Stimulated activated CD4-positive, alpha-beta T cell treated with anti-CD3 and anti-CD28 coated beads, Interleukin-4, amount 100 ng/mL, for 24 hours (primary cell): Measurements from ENCODE around the gene DSCAML1.

Experiments
- DNase-seq: peaks from one replicate; pipeline ENCODE4 v3.0.0-alpha.2; 2020

DSCAML1 gene

DNA sequence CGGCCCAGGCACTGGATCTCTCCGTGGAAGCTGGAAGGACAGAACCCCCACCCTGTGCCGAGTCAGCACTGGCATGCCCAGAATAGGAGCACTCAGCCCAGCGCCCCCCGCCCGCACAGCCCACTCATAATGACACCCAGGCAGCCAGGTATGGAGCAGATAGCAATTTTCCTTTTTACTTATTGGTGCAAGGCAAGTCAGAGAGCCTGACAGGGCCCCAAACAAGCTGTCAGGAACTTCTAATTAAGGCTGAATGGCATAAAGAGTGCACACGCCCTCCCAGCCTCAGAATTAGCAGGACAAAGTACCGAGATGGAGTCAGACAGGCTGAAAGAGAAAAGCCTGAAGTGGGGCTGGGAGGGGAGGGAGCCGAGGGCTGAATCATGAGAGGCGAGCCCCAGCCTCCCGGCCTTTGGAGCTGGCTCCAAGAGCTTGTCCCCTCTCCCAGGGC is 76.9 kb downstream of the DSCAML1 start:
- no peak for DNase-seq

DNA sequence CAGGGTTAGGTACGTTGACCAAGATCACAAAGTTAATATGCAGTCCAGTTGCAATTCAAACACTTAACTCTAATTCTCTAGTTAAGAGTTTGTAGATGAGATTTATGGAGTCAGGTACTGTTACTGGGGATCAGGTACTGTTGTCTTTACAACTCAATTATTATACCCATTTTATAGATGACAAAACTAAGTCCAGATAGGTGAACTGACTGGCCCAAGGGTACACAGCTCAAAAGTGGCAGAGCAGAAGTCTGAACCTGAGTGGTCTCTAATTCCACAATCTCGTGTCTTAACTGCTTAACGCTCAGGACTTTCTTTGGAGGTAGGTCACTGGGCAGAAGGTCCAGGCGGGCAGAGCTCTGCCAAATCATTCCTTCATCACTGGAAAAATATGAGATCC is 77.5 kb downstream of the DSCAML1 start:
- no peak for DNase-seq

DNA sequence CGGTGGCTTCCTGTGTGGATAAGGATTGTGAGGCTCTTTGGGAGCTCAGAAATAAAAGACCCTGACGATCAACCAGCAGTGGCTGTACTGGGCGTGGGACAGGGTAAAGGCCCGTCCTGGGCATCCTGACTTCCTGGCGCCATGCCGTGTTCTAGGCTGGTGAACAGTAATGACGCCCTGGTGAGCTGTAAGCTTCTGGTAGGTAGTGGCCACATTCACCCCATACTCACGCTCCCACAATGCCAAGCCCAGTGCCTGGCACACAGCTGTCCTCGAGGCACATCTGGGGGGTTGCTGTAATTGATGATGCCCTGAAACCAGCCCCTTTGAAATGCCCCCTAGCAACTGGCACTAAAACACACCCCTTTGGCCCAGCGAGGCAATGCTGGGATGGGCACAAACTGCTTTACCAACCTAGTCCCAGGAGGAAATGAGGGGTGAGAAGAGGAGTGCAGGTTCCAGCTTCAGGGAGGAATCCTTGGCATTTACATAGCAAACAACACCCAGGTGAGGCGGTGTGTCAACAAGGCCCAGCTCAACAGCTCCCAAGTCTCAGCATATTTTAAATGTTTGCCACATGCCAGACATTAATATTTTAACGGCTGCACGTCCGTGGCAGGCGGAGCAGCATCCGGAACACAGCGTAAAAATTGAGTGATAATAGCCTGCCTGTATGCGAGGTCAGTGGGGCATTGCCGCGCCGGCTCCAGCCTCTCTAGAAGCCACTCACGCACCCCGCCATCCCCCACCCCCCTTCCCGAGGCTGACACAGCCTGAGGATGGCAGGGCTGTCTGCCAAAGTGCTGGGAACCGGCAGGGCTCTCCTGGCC is 79.3 kb downstream of the DSCAML1 start:
- DNase-seq = no peak

DNA sequence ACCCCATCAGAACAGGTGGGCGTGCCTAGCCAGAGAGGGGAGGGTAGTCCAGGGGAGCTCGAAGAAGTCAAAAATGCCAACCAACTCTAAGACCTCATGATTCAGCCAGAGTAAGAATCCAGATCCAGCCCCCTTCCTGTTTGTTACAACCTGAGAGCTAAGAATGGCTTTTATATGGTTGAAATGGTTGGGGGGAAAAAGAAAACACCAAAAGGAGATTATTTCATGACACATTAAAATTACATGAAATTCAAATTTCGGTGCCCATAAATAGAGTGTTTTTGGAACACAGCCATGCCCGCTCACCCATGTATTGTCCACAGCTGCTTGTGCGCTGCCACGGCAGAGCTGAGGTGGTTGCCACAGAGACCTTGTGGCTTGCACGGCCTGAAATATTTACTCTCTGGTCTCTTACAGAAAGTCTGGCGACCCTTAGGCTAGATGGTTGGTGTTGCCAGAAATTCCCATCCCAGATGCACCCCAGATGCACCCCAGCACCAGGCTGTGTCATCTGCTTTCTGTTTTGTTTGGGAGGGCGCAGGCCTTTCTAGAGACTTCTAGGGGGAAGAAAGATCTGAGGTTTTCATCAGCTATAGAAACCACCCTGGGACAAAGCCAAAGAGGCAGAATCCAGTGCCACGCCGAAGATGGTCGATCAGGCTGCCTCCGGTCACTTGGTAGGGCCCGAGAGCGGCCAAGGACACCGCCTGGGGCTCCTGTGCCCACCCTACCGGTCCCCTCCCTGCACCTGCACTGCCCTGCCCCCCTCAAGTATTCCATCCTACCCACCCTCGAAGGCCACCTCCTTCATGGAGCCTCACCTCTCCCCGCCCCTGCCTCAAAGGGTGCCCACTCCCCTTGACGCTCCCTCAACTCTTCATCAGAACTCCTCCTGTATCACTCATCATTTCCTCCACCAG is 80.2 kb downstream of the DSCAML1 start:
- DNase-seq = no peak

DNA sequence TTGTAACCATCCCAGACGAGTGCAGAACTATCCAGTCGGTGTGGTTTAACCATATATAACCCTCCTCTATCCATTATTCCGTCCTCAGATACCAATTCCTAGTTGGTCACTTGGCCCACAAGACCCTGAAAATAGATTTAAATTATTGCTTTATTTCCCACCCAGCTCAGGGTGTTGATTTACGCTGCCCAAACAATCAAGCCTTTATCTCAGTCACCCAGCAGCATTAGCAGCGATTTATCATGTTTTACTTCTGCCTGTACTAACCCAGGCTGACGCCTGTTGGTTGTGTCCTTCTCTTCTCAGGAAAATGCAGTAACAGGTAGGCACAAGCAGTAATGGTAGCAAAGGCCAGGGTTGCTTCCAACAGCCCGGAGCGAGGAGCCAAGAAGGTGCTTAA is 81.2 kb downstream of the DSCAML1 start:
- DNase-seq = no peak

DNA sequence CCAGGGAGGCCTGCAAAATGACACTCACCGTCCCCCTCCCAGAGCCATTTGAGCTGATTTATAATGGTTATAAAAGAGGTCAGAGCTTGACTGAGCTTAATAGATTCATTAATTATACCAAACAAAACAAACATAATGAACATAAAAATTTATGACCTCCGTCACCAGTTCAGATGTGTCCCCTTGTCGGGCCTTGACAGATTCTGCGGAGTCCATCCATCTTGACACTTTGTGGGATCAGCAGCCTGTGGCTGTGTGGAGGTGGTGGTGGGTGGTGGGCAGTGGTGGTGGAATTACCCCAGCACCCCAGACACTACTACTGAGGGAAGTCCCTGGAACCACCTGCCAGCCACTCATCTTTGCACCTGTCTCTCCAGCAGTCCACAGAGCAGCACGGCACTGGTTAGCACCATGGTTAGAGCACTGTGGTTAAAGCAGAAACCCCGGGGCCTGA is 83.5 kb downstream of the DSCAML1 start:
- DNase-seq = no peak

DNA sequence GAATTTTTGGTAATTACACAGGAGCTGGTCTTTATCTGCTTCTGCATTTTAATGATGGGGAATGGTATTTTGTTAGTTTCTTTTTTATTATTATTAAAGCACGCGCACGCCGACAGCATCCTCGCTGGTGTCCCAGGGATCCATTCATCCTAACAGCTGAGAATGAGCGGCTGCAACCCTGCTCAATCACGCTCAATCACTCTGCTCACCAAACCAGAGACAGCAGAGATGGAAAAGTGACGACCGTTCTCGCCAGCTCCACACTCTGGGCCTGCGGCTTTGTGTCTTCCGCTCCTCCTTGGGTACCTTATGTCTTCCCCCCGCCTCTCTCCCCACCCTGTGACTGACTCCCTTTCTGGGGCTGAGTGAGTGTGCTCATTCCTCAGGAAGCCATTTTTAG is 84.5 kb downstream of the DSCAML1 start:
- no peak for DNase-seq

DNA sequence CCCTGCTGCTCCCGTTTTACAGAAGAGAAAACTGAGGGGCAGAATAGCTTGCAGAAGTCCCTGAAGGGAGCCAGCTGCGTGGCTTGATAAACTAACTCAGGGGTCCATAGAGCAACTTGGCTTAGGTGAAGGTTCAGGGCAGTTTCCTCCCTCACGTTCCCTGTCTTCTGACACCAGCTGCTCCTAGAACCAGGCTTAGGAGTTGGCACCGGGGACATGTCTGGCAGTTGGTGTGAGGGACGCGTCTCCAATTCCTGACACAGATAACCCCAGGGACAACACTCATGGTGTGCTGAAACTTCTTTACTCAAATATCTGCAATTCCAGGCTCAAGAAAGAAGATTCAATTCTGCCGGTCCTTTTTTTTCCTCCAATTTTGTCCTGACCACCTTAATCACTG is 85.7 kb downstream of the DSCAML1 start:
- DNase-seq = no peak

DNA sequence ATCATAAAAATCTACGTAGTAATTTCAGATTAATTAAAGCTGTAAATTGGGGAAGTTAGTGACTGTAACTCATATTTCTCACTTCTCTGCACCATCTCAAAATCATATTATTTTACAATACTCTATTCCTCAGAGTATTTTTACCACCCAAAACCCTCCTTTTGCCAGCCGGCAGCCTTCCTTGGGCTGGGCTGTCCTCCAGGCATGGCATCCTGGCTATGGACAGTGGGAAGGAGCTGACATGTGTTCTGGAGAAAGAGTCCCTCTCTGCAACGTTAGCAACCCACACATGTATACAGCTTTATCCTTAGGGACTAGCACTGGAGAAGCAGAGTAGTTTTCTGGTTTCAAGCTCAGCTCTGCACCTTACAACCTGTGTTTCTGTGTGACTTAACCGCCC is 86.8 kb downstream of the DSCAML1 start:
- no peak for DNase-seq

DNA sequence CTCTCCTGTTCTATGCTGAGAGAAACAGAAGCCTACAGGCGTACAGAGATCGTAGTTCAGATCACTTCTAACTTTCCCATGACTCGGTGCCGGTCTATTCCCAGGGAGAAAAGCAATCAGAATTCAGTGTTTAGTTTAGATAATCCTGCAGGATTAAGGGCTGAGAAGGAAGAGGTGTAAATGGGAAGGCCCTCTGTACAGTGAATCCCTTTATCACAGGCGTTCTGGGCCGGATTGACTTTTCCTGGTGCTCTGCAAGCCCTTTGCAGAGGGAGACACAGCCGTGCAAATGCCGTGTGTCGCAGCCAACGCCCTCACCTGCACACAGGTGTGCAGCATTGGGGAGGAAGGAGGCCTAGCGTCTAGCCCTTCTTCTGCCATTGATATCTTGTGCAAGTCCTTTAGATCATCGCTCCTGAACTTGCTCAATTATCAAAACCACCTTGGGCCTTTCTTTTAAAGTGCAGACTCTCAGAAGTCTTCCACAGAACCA is 90.6 kb downstream of the DSCAML1 start:
- no peak for DNase-seq

DNA sequence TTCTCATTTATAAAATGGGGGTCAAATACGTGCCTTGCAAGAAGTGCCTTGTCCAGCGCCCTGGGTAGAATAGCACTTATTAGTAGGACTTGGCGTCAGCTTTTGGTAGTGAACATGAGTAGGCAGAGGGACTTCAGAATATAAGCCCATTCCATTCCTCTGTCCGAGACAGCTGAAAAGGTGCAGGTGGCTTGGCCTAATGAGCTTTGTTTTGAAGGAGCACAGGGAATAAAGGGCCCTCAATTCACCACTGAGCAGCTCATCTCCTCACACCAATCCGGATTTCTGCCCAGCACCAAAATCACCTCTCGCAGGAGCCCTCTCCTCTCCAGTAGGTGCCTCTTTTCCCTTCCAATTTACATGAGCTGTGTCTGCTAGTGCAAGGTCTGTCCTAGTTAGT is 91.2 kb downstream of the DSCAML1 start:
- DNase-seq = no peak

DNA sequence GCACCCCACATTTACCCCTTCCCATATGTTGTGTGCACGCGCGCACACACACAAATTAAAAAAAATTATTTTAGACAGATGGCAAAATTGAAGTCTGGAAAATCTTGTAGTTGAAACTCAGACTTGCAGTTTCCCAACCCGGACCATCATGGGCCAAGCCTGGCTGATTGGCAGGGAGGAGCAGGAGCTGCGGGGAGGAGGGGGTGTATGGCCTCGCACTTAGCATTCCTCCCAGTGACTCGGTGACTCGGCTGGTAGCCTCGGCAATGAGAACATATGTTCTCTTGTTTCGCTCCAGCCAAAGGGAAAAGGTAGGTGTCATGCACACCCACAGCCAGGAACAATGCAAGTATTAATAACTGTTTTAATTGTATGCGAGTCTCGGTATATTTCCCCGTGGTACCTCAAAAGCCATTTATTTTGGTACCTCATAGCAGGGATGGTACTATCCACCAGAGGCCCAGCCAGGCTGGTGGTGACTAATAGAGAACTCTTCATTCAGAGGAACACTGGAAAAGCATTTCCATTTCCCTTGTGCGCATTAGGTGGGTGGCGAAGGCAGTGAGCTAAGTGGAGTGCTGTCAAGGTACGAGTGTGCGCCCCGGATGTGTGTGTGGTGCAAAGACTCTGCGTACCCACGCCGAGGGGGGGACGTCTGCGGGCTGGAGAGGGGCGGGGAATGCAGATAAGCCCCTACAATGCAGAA is 92.5 kb downstream of the DSCAML1 start:
- no peak for DNase-seq

DNA sequence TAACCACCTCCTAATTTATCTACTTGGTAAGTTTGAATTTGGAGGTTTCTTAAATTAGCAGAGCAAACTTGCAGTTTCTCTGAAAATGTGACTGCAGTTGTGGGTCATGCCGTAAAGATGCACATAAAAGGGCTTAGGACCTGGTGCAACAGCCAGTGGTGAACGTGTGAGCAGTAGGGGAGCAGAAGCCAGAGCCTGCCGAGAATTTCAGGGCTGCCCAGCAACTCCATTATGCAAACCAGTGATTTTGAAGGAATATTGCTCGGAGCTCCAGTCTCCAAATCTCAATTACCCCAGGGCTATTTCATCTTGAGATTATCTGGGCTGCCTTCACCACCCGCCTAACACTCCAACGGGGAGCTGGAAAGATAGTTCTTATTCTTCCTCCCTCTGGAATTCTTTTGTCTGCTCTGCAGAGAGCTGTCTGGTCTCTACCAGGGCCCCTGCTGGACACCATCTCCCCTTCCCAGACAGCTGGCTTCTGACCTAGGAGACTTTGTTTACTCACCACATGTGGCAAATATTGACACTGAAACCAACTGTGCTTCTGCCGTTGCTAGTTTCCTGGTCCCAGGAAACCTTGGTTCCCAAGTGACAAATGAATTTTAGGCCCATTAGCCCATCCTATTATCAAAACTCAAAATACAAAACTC is 93.9 kb downstream of the DSCAML1 start:
- DNase-seq = no peak

DNA sequence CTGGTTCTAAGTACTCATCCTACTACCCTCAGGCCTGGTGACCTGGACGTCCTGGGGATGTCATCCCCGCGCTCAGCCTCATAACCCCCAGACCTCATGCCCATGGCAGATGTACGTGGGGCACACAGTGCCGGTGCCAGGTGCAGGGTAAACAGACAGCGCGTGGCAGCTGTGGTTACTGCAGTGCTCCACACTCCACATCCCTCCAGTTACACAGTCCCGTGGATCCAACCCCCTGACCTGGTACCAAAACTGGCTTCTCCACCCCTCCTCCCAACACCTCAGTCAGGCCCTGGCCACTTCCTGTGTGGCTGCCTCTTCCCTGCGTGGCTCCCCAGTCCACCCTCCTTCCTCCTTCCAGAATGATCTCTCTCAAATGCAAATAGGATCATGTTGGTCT is 95.2 kb downstream of the DSCAML1 start:
- no peak for DNase-seq

DNA sequence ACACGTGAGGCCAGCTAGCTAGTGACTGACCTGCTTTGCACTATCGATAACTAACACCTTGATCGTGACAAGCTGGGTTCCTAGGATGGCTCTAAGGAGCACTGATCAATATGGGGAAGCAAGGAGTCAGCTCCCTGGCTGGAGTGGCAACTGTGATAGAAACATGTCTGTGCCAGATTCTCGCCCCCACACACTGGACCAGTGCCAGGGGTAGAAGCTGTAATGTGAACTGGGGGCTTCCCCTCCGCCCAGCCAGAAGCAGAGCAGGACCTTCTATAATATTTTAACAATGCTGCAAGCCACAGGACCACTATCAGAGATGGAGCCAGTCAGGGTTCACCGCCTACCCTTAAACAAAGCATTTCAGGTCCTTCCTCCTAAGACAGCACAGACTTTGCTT is 96.5 kb downstream of the DSCAML1 start:
- DNase-seq = no peak

DNA sequence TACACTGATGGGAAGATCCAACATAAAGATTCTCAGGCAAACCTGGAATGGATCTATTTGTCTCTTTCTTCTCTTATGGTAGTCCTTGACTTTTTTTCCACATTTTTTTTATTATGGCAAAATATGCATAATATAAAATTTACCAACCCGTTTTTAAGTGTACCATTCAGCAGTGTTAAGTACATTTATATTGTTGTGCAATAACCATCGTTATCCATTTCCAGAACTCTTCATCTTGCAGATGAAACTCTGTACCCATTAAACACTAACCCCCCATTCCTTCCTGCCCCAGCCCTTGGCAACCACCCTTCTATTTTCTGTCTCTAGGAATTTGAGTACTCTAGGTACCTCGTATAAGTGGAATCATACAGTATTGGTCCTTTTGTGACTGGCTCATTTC is 99.7 kb downstream of the DSCAML1 start:
- DNase-seq = no peak

DNA sequence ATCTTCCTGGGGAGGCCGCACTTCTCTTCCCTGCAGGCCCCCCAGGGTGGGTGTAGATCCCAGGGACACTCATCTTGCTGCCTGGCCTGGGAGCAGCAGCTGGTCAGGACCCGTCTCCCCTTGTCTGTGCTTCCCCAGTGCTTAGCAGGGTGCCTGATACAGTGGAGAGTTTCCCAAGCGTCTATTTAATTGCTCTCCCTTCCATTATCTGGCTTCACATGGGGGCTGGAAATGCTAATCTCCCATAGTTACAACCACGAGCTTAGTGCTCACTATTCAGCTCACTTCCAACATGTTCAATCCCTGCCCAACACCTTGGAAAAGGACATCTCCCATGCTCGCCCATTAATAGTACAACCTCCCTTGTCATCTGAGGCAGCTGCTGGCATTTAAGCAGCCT is 100.5 kb downstream of the DSCAML1 start:
- no peak for DNase-seq

DNA sequence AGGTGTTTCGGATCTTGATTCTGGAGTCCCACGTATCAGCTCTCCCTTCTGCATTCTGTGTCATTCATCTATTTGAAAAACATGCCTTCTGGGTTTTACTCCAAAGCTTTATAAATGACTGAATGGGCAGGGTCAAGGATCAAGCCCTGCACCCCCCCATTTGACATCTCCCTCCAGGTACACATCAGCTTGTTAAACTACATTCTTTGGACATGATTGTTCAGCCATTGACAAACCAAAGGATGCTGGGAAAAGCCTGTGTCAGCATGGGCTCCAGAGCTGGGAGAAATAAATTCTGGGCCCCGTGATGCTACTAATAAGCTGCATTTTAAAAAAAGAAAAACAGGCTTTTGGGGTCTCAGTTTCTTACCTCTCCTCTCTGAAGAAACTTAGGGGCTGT is 103.7 kb downstream of the DSCAML1 start:
- DNase-seq = no peak

DNA sequence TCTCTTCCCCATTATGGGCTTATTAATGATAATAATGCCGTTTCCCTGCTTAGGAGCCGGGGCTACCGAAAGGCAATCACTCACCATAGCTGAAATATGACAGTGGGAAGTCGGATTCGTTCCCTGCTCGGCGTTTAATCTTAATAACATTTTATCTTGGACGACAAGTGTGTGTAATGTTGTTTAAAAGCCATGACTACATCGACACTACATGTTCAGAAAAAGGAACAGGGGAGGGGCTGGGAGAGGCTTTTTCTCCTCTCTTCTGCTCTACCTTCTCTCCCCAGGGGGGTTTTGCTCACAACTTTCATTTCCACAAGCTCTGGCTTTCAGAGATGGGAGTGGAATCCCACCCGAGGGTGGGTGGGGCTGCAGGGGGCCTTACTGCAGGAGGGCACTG is 105.5 kb downstream of the DSCAML1 start:
- no peak for DNase-seq

DNA sequence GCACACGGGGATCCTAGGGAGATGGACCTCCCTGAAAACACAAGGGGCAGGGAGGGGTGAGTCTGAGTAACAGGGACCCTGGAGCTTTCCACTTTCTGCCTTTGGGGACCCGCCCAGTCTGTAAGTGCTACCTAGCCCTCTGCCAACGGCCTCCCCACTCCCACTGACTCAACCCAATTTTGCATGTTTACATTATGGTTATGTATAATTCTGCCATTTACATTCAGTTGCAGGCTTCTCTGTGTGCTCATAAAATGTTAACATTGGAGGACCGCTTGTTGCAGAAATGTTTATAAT is 105.8 kb downstream of the DSCAML1 start:
- no peak for DNase-seq

DNA sequence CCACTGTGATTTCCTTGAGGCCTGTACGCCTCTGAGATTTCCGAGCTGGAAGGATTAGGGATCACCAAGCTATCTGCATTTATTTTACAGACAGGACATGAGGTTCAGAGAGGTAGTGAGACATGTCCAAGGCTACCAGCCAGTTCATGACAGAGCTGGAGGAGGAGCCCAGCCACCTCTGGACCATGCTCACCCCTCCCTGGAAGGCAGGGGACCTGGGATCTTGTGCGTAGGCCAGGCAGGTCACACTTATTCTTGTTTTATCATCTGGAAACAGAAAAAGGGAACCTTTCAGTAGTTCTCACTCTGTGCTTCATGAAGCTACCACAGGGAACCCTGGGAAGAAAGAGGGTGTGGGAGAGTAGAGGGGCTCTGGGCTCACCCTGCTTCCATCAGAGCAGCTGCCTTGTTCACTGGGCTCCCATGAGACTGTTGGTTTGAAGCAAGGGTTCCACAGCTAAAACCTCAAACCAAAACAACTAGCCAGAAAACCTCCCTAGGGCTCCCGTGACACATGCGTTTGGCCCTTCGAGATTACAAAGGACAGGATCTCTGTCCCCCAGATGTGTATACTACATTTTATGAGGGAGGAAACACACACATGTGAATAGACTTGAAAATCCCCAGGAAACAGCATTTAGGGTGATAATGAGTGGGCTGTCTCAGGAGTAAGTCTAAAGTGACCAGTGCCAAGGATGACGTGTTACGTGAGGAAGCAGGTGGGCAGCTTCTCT is 106.4 kb downstream of the DSCAML1 start:
- DNase-seq = no peak

DNA sequence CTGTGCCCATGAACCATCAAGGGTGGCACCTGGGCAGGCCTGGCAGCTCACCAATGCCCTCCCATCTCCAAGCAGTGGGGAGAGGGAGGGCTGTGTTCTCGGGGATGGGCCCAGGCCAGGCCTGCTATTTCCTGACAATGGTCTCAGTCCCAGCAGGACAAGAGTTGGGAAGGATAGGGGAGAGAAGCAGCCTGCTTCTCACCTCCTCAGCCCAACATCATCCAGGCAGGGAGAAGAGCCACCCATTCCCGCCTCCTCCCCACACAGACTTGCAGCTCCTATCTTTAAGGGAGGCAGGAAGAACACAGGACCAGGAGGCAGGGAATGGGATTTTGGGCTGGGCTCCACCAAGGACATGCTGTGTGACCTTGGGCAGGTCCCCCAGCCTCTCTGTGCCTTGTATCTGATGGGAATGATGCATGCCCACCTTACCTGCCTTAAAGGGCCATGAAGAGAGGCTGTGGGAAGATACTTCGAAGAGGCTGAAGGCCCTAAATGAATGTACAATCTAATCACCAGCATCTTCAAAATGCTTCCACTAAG is 108.7 kb downstream of the DSCAML1 start:
- DNase-seq = no peak
